GM12801 (cell line): Measurements from ENCODE around the gene MTTP.

Experiments
- TF ChIP-seq, protein P1 (sequence below): IDR thresholded peaks from one replicate; pipeline ENCODE4 v1.5.1; 2011; ENCODE audit warnings: control low read depth; ENCODE audit not compliant: insufficient read length; ENCODE audit errors: extremely low read depth

Gene MTTP

DNA sequence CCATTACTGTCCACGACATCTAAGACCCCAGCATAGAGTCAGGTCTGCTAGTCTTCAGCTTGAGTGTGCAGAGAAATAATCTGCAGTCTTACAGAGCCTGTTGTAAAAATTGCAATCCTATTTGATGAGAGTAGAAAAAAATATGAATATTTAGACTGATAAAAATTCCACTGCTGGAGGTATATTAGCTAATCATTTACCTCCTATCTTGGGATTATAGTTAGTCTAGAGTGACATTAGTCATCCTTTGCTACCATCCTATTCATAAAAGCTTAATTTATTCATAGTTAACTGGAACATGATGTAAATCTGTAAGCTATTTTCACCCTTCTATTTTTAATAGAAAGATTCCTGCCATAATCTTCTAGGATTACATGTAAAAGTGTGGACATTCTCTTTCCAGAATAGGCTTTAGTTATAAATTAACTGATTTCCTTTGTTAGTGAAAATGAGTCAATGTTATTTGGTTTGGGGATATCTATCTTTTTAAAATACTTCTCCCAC lies 56.3 kb downstream of the MTTP start:
- TF ChIP-seq, protein P1, sequence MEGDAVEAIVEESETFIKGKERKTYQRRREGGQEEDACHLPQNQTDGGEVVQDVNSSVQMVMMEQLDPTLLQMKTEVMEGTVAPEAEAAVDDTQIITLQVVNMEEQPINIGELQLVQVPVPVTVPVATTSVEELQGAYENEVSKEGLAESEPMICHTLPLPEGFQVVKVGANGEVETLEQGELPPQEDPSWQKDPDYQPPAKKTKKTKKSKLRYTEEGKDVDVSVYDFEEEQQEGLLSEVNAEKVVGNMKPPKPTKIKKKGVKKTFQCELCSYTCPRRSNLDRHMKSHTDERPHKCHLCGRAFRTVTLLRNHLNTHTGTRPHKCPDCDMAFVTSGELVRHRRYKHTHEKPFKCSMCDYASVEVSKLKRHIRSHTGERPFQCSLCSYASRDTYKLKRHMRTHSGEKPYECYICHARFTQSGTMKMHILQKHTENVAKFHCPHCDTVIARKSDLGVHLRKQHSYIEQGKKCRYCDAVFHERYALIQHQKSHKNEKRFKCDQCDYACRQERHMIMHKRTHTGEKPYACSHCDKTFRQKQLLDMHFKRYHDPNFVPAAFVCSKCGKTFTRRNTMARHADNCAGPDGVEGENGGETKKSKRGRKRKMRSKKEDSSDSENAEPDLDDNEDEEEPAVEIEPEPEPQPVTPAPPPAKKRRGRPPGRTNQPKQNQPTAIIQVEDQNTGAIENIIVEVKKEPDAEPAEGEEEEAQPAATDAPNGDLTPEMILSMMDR, result no peak

DNA sequence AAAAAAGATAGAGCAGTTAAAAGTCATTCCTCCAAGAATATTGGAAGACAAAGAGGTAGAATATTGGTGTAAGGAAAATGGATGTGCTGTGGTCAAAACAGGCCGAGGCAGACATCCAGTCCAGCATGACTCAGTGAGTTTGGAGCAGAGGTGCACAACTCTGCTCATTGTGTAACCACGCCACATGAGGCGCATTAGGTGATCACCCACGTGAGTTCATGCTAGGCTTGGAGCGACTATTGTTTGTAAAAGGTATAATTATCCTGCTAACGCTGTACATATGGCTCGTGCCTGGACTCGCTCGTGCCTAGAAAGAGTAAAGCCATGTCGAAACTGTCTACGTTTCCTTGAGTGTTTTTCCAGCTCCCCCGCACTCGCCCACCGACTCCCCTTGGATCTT lies 59.1 kb downstream of the MTTP start:
- TF ChIP-seq, protein P1, result no peak

DNA sequence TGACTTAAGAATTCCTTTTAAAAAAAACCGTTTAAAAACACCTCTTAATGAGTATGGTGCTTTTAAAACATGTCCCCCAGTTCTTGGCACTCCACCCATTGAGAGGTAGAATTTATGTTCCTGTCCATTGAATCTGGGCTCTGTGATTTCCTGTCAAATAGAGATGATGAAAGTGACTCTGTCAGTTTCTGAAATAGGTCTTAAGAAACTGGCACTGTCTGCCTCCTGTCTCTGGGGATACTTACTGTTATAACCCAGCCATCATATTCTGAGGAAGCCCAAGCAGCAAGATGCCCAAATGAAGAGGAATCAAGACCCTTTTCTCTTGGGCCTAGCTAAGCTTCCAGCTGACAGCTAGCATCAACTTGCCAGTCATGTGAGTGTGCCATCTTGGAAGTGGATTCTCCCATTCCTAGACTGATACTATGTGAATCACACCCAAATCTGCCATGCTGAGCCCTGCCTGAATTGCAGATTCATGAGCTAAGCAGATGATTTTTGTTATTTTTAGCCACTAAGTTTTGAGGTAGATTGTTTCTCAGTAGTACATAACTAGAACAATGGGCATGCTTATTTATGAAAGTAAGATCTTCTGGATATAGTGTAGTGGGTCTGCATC lies 60.2 kb downstream of the MTTP start:
- TF ChIP-seq, protein P1, result no peak

DNA sequence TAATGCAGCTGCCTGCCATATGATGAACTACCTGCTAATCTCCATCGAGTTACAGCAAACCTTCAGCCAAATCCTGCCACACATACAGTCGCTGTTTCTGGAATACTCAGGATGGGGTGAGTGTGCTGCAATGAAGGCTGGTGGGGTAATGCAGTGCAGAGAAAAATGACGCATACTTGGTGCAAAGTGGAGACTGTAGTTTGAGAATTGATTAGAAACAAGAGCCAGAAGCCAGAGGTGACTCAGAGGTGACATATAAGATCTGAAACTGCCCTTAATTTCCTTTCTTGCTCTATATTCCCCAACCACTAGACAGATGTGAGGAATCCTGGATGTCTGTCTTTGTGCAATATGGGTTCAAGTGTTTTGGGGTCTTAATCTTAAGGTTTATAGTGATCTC lies 61.0 kb downstream of the MTTP start:
- TF ChIP-seq, protein P1, result no peak

DNA sequence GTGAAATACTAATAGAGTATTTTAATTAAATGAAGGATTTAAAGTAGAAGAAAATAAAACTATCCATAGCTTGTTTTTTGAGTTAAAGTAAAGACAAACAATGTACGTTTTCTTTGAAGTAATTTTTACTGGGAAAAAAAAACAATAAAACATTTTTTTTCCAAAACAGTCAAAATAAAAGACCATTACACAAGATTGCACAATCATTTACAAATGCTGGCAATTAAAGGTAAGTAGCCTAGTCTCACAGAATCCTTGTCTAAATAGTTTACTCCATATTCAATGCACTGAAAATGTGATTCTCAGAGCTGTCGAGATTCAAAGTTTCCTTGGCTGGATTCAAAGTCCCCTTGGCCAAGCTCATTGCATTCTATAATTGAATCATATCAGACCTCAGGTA lies 61.8 kb downstream of the MTTP start:
- TF ChIP-seq, protein P1, result no peak

DNA sequence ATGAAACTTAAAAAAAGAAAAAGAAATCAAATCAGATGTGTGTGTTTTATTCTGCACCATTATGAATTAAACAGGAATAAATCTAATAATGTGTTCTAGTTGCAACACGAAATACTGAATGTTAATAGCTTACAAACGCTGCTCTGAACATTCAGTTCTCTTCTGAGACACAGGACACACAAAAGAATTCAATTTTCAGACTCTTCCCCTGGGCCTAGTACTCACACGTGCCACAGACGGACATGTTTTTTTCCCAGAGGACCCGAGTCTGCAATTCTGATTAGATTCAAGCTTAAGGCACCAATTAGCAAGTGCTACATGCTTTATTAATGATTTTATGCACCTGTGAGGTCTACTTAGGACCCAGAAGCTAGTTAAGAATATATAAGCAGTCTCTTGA lies 62.5 kb downstream of the MTTP start:
- TF ChIP-seq, protein P1, result no peak

DNA sequence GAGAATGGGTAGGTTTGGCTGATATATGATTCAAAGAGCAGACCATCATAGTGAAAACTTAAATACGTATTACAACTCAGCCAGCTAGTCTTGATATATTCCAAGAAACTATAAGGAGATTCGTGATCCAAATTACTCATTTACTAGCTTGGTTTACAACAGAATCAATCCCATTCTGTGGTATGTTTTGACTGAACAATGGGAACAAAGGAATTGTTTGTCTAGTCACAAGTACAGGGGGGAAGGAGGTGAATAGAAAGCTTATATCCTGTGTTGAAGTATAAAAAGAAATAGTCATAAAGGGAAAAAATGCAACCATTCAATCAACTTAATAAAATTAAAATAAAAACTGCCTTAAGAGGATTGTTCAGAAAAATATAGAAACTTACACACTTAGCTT lies 66.1 kb downstream of the MTTP start:
- TF ChIP-seq, protein P1, result no peak
